ENCODE results near the gene ALG2. TPM values are rescaled to one million over a fixed set of nuclear protein-coding genes. Genes with fewer than 3 reads are reported as not detected.

The ALG2 gene
- total and polyA plus RNA-seq, 9 of the 15 experiments (the other 6 are each of a cell fraction or from before 2014, with no cell fraction given), result 4.9 to 41.9 (median 20.2) TPM

DNA sequence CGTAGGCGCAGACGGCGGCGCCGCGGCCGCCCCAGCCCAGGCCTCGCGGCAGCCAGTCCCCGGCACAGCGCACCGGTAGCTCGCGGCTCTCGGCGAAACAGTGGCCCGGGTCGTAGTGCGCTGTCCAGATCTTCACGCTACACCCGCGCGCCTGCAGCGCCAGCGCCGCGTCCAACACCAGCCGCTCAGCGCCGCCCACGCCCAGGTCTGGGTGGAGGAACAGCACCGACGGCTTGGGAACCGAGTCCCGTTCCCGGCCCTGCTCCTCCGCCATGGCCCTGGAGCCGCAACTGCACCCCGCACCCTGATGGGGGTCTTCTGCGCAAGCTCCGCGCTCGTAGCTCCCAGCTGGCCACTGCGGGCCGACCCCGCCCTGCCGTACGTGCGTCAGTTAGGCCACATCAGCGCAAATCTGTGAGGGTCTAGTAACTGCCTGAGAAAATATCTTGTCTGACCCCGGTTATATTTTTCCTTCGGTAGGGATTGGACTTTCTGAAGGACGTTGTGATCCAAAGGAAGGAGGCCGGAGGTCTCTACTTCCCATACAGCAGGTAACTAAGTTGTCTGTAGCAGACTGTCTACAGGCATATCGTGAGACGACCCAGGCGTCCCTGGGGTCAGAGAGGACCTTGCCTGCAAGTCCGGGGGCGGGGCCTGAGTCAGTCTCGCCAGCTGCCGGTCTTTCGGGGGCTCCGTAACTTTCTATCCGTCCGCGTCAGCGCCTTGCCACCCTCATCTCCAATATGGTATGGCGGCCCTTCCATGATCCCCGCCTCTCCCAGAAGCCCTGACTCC, at the start of gene ALG2, which contains the start of gene SEC61B (continued):
- TF ChIP-seq, protein P1, sequence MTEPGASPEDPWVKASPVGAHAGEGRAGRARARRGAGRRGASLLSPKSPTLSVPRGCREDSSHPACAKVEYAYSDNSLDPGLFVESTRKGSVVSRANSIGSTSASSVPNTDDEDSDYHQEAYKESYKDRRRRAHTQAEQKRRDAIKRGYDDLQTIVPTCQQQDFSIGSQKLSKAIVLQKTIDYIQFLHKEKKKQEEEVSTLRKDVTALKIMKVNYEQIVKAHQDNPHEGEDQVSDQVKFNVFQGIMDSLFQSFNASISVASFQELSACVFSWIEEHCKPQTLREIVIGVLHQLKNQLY (CRISPR knock-in tag; conservative IDR thresholded peaks at IDR 0.05), result 0 out of 4 replicates have a peak, but pooled peaks of 1 of the 2 experiments have one; percentile 50
- peak; percentile 97 for TF ChIP-seq NFE2 (IDR thresholded peaks at IDR 0.05; ENCODE audit: low read depth)
- TF ChIP-seq PTRF (tag; IDR thresholded peaks at IDR 0.05), result no peak
- TF ChIP-seq, protein P2, sequence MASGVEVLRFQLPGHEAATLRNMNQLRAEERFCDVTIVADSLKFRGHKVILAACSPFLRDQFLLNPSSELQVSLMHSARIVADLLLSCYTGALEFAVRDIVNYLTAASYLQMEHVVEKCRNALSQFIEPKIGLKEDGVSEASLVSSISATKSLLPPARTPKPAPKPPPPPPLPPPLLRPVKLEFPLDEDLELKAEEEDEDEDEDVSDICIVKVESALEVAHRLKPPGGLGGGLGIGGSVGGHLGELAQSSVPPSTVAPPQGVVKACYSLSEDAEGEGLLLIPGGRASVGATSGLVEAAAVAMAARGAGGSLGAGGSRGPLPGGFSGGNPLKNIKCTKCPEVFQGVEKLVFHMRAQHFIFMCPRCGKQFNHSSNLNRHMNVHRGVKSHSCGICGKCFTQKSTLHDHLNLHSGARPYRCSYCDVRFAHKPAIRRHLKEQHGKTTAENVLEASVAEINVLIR (CRISPR knock-in tag; IDR thresholded peaks at IDR 0.05), result 0 out of 2 replicates have a peak, but pooled peaks have one; percentile 43
- no peak for TF ChIP-seq ZNF79 (CRISPR knock-in tag; IDR thresholded peaks at IDR 0.05; ENCODE audit: low read depth)
- peak; percentile 45 to 98; a peak in 3 of 4 replicates for TF ChIP-seq SIN3A (IDR thresholded peaks at IDR 0.05; ENCODE audit: borderline replicate concordance in 2 of 2, control insufficient read depth in 1 of 2, low read depth in 2 of 2, low read length in 2 of 2)
- TF ChIP-seq, protein P3, sequence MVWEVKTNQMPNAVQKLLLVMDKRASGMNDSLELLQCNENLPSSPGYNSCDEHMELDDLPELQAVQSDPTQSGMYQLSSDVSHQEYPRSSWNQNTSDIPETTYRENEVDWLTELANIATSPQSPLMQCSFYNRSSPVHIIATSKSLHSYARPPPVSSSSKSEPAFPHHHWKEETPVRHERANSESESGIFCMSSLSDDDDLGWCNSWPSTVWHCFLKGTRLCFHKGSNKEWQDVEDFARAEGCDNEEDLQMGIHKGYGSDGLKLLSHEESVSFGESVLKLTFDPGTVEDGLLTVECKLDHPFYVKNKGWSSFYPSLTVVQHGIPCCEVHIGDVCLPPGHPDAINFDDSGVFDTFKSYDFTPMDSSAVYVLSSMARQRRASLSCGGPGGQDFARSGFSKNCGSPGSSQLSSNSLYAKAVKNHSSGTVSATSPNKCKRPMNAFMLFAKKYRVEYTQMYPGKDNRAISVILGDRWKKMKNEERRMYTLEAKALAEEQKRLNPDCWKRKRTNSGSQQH (CRISPR knock-in tag; IDR thresholded peaks at IDR 0.05), result 0 out of 2 replicates have a peak, but pooled peaks have one; percentile 33
- TF ChIP-seq DNMT1 (IDR thresholded peaks at IDR 0.05), result no peak
- TF ChIP-seq BRD4 (IDR thresholded peaks at IDR 0.05), result no peak
- peak; percentile 45 for TF ChIP-seq FIP1L1 (IDR thresholded peaks at IDR 0.05; ENCODE audit: low read depth, low read length, poor library complexity, severe bottlenecking)
- TF ChIP-seq ZFX (CRISPR knock-in tag; IDR thresholded peaks at IDR 0.05), result peak; percentile 83
- TF ChIP-seq PCBP2 (IDR thresholded peaks at IDR 0.05; ENCODE audit: low read depth, low read length, poor library complexity, severe bottlenecking), result no peak
- TF ChIP-seq HNRNPUL1 (IDR thresholded peaks at IDR 0.05; ENCODE audit: low read length), result no peak
- 0 out of 2 replicates have a peak, but pooled peaks have one; percentile 32 for TF ChIP-seq ZNF134 (CRISPR knock-in tag; conservative IDR thresholded peaks at IDR 0.05)
- TF ChIP-seq E2F3 (CRISPR knock-in tag; IDR thresholded peaks at IDR 0.05), result no peak
- TF ChIP-seq YBX1 (IDR thresholded peaks at IDR 0.05), result no peak
- no peak for TF ChIP-seq ZNF384 (IDR thresholded peaks at IDR 0.05; ENCODE audit: low read depth, low read length)
- TF ChIP-seq, protein P4, sequence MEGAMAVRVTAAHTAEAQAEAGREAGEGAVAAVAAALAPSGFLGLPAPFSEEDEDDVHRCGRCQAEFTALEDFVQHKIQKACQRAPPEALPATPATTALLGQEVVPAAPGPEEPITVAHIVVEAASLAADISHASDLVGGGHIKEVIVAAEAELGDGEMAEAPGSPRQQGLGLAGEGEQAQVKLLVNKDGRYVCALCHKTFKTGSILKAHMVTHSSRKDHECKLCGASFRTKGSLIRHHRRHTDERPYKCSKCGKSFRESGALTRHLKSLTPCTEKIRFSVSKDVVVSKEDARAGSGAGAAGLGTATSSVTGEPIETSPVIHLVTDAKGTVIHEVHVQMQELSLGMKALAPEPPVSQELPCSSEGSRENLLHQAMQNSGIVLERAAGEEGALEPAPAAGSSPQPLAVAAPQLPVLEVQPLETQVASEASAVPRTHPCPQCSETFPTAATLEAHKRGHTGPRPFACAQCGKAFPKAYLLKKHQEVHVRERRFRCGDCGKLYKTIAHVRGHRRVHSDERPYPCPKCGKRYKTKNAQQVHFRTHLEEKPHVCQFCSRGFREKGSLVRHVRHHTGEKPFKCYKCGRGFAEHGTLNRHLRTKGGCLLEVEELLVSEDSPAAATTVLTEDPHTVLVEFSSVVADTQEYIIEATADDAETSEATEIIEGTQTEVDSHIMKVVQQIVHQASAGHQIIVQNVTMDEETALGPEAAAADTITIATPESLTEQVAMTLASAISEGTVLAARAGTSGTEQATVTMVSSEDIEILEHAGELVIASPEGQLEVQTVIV (CRISPR knock-in tag; IDR thresholded peaks at IDR 0.05; ENCODE audit: borderline replicate concordance), result no peak
- no peak for TF ChIP-seq KAT2B (IDR thresholded peaks at IDR 0.05; ENCODE audit: low read depth, low read length)
- TF ChIP-seq NRF1 (conservative IDR thresholded peaks at IDR 0.05 in 1 of 2, IDR thresholded peaks at IDR 0.05 in 1 of 2), result peak; percentile 94 to 95
- TF ChIP-seq HMG20A (CRISPR knock-in tag; conservative IDR thresholded peaks at IDR 0.05), result no peak
- TF ChIP-seq TAF1 (IDR thresholded peaks at IDR 0.05; ENCODE audit: control insufficient read depth, extremely low read depth, insufficient read depth, low read length, severe bottlenecking), result peak; percentile 68
